ENCODE results near the gene ZSCAN30. TPM values are rescaled to one million over a fixed set of nuclear protein-coding genes. Genes with fewer than 3 reads are reported as not detected.
A peak's percentile ranks its signal among the peaks of the same experiment; 100 is the strongest.

The ZSCAN30 gene
- total and polyA plus RNA-seq, 2 of the 13 experiments (the other 11 are each of a cell fraction or from before 2014, with no cell fraction given): 7.4 to 7.7 TPM

DNA sequence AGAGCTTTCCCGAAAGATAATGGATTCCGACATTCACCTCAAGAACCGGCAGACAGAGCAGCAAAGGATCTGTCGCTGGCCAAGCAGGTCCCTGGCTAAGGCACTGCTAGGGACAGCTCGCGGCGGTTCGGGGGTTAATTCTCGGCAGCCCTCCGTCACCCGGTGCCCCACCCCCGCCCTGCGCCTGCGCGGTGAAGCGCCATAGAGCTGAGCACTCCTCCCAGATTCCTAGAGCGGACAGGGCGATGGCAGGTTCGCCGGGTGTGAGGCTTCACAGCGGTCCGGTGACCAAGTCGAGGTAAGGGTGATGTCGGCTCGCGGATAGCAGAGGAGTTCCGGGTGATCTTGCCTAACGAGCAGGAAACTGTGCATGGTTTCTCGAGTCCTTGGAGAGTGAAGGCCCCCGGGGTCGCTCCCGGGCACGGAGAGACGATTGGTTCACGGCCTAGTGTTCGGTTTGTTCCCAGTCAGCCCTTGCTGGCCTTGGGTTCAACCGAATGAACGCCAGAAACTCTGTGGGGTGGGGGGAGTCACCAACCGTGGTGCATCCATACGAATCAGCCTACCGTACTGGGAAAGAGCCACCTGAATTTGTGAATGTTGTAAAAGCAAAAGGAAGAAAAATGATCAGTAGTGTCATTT, at the start of gene ZSCAN30 (continued):
- TF ChIP-seq, protein P1, sequence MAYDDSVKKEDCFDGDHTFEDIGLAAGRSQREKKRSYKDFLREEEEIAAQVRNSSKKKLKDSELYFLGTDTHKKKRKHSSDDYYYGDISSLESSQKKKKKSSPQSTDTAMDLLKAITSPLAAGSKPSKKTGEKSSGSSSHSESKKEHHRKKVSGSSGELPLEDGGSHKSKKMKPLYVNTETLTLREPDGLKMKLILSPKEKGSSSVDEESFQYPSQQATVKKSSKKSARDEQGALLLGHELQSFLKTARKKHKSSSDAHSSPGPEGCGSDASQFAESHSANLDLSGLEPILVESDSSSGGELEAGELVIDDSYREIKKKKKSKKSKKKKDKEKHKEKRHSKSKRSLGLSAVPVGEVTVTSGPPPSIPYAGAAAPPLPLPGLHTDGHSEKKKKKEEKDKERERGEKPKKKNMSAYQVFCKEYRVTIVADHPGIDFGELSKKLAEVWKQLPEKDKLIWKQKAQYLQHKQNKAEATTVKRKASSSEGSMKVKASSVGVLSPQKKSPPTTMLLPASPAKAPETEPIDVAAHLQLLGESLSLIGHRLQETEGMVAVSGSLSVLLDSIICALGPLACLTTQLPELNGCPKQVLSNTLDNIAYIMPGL (CRISPR knock-in tag; IDR thresholded peaks at IDR 0.05; ENCODE audit: borderline replicate concordance in 1 of 2, low read depth in 1 of 2): peak; percentile 85 to 92
- TF ChIP-seq, protein P2, sequence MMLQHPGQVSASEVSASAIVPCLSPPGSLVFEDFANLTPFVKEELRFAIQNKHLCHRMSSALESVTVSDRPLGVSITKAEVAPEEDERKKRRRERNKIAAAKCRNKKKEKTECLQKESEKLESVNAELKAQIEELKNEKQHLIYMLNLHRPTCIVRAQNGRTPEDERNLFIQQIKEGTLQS (CRISPR knock-in tag; IDR thresholded peaks at IDR 0.05): 0 out of 2 replicates have a peak, but pooled peaks have one; percentile 38
- TF ChIP-seq, protein P3, sequence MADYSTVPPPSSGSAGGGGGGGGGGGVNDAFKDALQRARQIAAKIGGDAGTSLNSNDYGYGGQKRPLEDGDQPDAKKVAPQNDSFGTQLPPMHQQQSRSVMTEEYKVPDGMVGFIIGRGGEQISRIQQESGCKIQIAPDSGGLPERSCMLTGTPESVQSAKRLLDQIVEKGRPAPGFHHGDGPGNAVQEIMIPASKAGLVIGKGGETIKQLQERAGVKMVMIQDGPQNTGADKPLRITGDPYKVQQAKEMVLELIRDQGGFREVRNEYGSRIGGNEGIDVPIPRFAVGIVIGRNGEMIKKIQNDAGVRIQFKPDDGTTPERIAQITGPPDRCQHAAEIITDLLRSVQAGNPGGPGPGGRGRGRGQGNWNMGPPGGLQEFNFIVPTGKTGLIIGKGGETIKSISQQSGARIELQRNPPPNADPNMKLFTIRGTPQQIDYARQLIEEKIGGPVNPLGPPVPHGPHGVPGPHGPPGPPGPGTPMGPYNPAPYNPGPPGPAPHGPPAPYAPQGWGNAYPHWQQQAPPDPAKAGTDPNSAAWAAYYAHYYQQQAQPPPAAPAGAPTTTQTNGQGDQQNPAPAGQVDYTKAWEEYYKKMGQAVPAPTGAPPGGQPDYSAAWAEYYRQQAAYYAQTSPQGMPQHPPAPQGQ (CRISPR knock-in tag; IDR thresholded peaks at IDR 0.05; ENCODE audit: borderline replicate concordance): no peak
- TF ChIP-seq SOX13 (IDR thresholded peaks at IDR 0.05) (no peak), SOX13 (CRISPR knock-in tag; conservative IDR thresholded peaks at IDR 0.05 in 1 of 2, IDR thresholded peaks at IDR 0.05 in 1 of 2) (0 out of 4 replicates have a peak, but pooled peaks of 1 of the 2 experiments have one; percentile 41), TOE1 (CRISPR knock-in tag; IDR thresholded peaks at IDR 0.05) (peak; percentile 17; the same call in 1 of the 2 replicates), ZNF335 (CRISPR knock-in tag; IDR thresholded peaks at IDR 0.05) (peak; percentile 93), PHF20 (CRISPR knock-in tag; IDR thresholded peaks at IDR 0.05) (peak; percentile 97), GATA4 (IDR thresholded peaks at IDR 0.05; ENCODE audit: borderline replicate concordance, low read depth) (peak; percentile 59), GATAD2A (CRISPR knock-in tag; IDR thresholded peaks at IDR 0.05) (peak; percentile 79), ZNF850 (CRISPR knock-in tag; conservative IDR thresholded peaks at IDR 0.05) (0 out of 2 replicates have a peak, but pooled peaks have one; percentile 73), RBFOX2 (IDR thresholded peaks at IDR 0.05; ENCODE audit: low read depth, low read length) (peak; percentile 79), ASH2L (IDR thresholded peaks at IDR 0.05; ENCODE audit: insufficient read length, low read depth, low read length) (peak; percentile 97), ZNF546 (CRISPR knock-in tag; conservative IDR thresholded peaks at IDR 0.05) (peak; percentile 76; the same call in 1 of the 2 replicates)
- TF ChIP-seq, protein P4, sequence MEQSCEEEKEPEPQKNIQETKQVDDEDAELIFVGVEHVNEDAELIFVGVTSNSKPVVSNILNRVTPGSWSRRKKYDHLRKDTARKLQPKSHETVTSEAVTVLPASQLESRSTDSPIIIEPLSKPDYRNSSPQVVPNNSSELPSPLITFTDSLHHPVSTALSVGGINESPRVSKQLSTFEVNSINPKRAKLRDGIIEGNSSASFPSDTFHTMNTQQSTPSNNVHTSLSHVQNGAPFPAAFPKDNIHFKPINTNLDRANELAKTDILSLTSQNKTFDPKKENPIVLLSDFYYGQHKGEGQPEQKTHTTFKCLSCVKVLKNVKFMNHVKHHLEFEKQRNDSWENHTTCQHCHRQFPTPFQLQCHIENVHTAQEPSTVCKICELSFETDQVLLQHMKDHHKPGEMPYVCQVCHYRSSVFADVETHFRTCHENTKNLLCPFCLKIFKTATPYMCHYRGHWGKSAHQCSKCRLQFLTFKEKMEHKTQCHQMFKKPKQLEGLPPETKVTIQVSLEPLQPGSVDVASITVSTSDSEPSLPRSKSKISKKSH (CRISPR knock-in tag; IDR thresholded peaks at IDR 0.05; ENCODE audit: borderline replicate concordance): peak; percentile 83
- TF ChIP-seq, protein P5, sequence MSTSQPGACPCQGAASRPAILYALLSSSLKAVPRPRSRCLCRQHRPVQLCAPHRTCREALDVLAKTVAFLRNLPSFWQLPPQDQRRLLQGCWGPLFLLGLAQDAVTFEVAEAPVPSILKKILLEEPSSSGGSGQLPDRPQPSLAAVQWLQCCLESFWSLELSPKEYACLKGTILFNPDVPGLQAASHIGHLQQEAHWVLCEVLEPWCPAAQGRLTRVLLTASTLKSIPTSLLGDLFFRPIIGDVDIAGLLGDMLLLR (CRISPR knock-in tag; IDR thresholded peaks at IDR 0.05): peak; percentile 95

All from HepG2 (cell line).